Measurements from ENCODE around the gene APOE.

Gene APOE

GRCh38 chr19:44865196-44865767, 40.3 kb upstream of the APOE start:
- TF ChIP-seq USF1 (IDR thresholded peaks at IDR 0.05) = no peak
- TF ChIP-seq TAF1 (IDR thresholded peaks at IDR 0.05; ENCODE audit: low read depth) = no peak
- TF ChIP-seq FOXM1 (IDR thresholded peaks at IDR 0.05; ENCODE audit: borderline replicate concordance, low read depth) = no peak
- no peak for TF ChIP-seq TCF12 (IDR thresholded peaks at IDR 0.05; ENCODE audit: low read depth)
- TF ChIP-seq NFIC (IDR thresholded peaks at IDR 0.05) = no peak
- TF ChIP-seq RAD21 (IDR thresholded peaks at IDR 0.05; ENCODE audit: low read depth) = no peak
- TF ChIP-seq EGR1 (IDR thresholded peaks at IDR 0.05) = no peak
- TF ChIP-seq CEBPB (IDR thresholded peaks at IDR 0.05) = no peak
- no peak for TF ChIP-seq MAX (IDR thresholded peaks at IDR 0.05)

GRCh38 chr19:44866664-44867063, 38.9 kb upstream of the APOE start:
- TF ChIP-seq ZBTB7A (IDR thresholded peaks at IDR 0.05; ENCODE audit: low read depth) (no peak), TEAD4 (IDR thresholded peaks at IDR 0.05) (no peak), MAX (IDR thresholded peaks at IDR 0.05) (no peak), RAD21 (IDR thresholded peaks at IDR 0.05; ENCODE audit: low read depth) (no peak), USF1 (IDR thresholded peaks at IDR 0.05) (no peak)

GRCh38 chr19:44867578-44867977, 38.0 kb upstream of the APOE start:
- TF ChIP-seq ZBTB7A (IDR thresholded peaks at IDR 0.05; ENCODE audit: low read depth) (no peak), TEAD4 (IDR thresholded peaks at IDR 0.05) (no peak), RAD21 (IDR thresholded peaks at IDR 0.05; ENCODE audit: low read depth) (no peak), YY1 (IDR thresholded peaks at IDR 0.05; ENCODE audit: low read depth) (no peak), TAF1 (IDR thresholded peaks at IDR 0.05; ENCODE audit: low read depth) (no peak), FOXM1 (IDR thresholded peaks at IDR 0.05; ENCODE audit: borderline replicate concordance, low read depth) (no peak), EGR1 (IDR thresholded peaks at IDR 0.05) (no peak), CREB1 (IDR thresholded peaks at IDR 0.05; ENCODE audit: low read depth) (no peak), MAX (IDR thresholded peaks at IDR 0.05) (no peak), USF1 (IDR thresholded peaks at IDR 0.05) (no peak), REST (IDR thresholded peaks at IDR 0.05; ENCODE audit: low read depth) (no peak), EP300 (IDR thresholded peaks at IDR 0.05; ENCODE audit: borderline replicate concordance) (no peak), NFIC (IDR thresholded peaks at IDR 0.05) (no peak), TCF12 (IDR thresholded peaks at IDR 0.05; ENCODE audit: low read depth) (no peak), CEBPB (IDR thresholded peaks at IDR 0.05) (no peak)

- no peak for TF ChIP-seq USF1 (IDR thresholded peaks at IDR 0.05)
Measured at GRCh38 chr19:44869733-44870470, 35.7 kb upstream of the APOE start.

- TF ChIP-seq TCF12 (IDR thresholded peaks at IDR 0.05; ENCODE audit: low read depth) (no peak), NFIC (IDR thresholded peaks at IDR 0.05) (no peak), RAD21 (IDR thresholded peaks at IDR 0.05; ENCODE audit: low read depth) (no peak)
Measured at GRCh38 chr19:44871809-44872208, 33.8 kb upstream of the APOE start.

- TF ChIP-seq TAF1 (IDR thresholded peaks at IDR 0.05; ENCODE audit: low read depth) (no peak), USF1 (IDR thresholded peaks at IDR 0.05) (no peak), ZBTB7A (IDR thresholded peaks at IDR 0.05; ENCODE audit: low read depth) (no peak), MAX (IDR thresholded peaks at IDR 0.05) (no peak), EP300 (IDR thresholded peaks at IDR 0.05; ENCODE audit: borderline replicate concordance) (no peak), RAD21 (IDR thresholded peaks at IDR 0.05; ENCODE audit: low read depth) (no peak), TCF12 (IDR thresholded peaks at IDR 0.05; ENCODE audit: low read depth) (no peak), TEAD4 (IDR thresholded peaks at IDR 0.05) (no peak), REST (IDR thresholded peaks at IDR 0.05; ENCODE audit: low read depth) (no peak), NFIC (IDR thresholded peaks at IDR 0.05) (no peak), YY1 (IDR thresholded peaks at IDR 0.05; ENCODE audit: low read depth) (no peak), EGR1 (IDR thresholded peaks at IDR 0.05) (no peak), FOXM1 (IDR thresholded peaks at IDR 0.05; ENCODE audit: borderline replicate concordance, low read depth) (no peak), CREB1 (IDR thresholded peaks at IDR 0.05; ENCODE audit: low read depth) (no peak), CEBPB (IDR thresholded peaks at IDR 0.05) (no peak)
Measured at GRCh38 chr19:44872661-44873060, 32.9 kb upstream of the APOE start.

Measured in Ishikawa (cell line).